Kidney (tissue), 14 donors: Measurements from ENCODE around the gene PAX5. TPM values are rescaled to one million over a fixed set of nuclear protein-coding genes. Genes with fewer than 3 reads are reported as not detected.

Experiments
- DNase-seq, 5 donors: peaks; one replicate each; pipeline ENCODE4 v3.0.0-alpha.2; 2013 to 2020
- FAIRE-seq: peaks from 2 replicates; lab custom pipeline; 2012; peaks lifted over from hg19 to GRCh38; lab: Jason Lieb, UNC
- H3K27ac ChIP-seq, 2 donors: one replicate each; pipeline ENCODE4 v1.7.0; 2013; ENCODE audit warnings: low read depth in 2 of 2, low read length in 2 of 2, inconsistent platforms in 1 of 2
- H3K27me3 ChIP-seq: one replicate; pipeline ENCODE4 v1.7.1; 2013; ENCODE audit warnings: low read length, inconsistent platforms; ENCODE audit not compliant: control insufficient read depth, insufficient read depth
- H3K36me3 ChIP-seq, 3 donors: one replicate each; pipeline versions ENCODE4 v1.7.0 to v1.7.1; 2013; ENCODE audit warnings: low read length in 3 of 3, control low read depth in 1 of 3, inconsistent platforms in 1 of 3; ENCODE audit not compliant: insufficient read depth in 3 of 3, control insufficient read depth in 2 of 3
- H3K4me1 ChIP-seq, 3 donors: one replicate each; pipeline versions ENCODE4 v1.7.0 to v1.7.1; 2013; ENCODE audit warnings: low read length in 3 of 3, inconsistent platforms in 1 of 3, low read depth in 1 of 3; ENCODE audit not compliant: control insufficient read depth in 2 of 3, insufficient read depth in 2 of 3
- H3K4me3 ChIP-seq, 3 donors: one replicate each; pipeline versions ENCODE4 v1.7.0 to v1.8.1; 2013; ENCODE audit warnings: low read length in 3 of 3, control low read depth in 1 of 3, inconsistent platforms in 1 of 3
- H3K9ac ChIP-seq, 3 donors: one replicate each; pipeline versions ENCODE4 v1.7.0 to v1.7.1; 2013; ENCODE audit warnings: low read length in 3 of 3, control low read depth in 1 of 3, inconsistent platforms in 1 of 3
- H3K9me3 ChIP-seq, 3 donors: one replicate each; pipeline versions ENCODE4 v1.7.0 to v1.7.1; 2013; ENCODE audit warnings: low read length in 3 of 3, control low read depth in 1 of 3, inconsistent platforms in 1 of 3; ENCODE audit not compliant: control insufficient read depth in 2 of 3, insufficient read depth in 1 of 3
- intact Hi-C: fragments of 100-400 bp; cut with DNase I; formaldehyde crosslinking; loops from one replicate; pipeline ENCODE4 v1.11.1; 2022
- polyA plus RNA-seq: library from polyadenylated mRNA; stranded (reverse); fragments of 350-450 nt; fragmentation: Illumina TruSeq; extraction: RNeasy Lipid Tissue Mini Kit (QIAGEN cat#74804); gene quantifications from one replicate; pipeline ENCODE4 v1.2.3, GENCODE V29; 2014; ENCODE audit warnings: low read depth, low replicate concordance; ENCODE audit not compliant: insufficient read depth
- total RNA-seq: library from RNA; stranded (reverse); fragmentation: NEBNext Ultra II Directional; extraction: Animal tissue kit (Norgen Biotek cat#: 25700); gene quantifications from one replicate; pipeline ENCODE4 v1.2.1, GENCODE V29; 2021
- TF ChIP-seq, protein P1 (sequence below): IDR thresholded peaks from 3 replicates; pipeline ENCODE4 v1.5.1; 2012; ENCODE audit warnings: mild to moderate bottlenecking, moderate library complexity, borderline replicate concordance; ENCODE audit not compliant: insufficient read depth; ENCODE audit errors: extremely low read depth
- donor health status: control.
- donor health status: control.
- donor health status: control.
- donor health status: control.
- donor health status: control.
- donor health status: DM: yes; HTN: yes; CAD: no.
- donor health status: Normal renal cell carcinoma (clear cell type).

Gene PAX5
- total and polyA plus RNA-seq, 2 donors from 2014 or later = 2.7 TPM; not detected in 1

DNA sequence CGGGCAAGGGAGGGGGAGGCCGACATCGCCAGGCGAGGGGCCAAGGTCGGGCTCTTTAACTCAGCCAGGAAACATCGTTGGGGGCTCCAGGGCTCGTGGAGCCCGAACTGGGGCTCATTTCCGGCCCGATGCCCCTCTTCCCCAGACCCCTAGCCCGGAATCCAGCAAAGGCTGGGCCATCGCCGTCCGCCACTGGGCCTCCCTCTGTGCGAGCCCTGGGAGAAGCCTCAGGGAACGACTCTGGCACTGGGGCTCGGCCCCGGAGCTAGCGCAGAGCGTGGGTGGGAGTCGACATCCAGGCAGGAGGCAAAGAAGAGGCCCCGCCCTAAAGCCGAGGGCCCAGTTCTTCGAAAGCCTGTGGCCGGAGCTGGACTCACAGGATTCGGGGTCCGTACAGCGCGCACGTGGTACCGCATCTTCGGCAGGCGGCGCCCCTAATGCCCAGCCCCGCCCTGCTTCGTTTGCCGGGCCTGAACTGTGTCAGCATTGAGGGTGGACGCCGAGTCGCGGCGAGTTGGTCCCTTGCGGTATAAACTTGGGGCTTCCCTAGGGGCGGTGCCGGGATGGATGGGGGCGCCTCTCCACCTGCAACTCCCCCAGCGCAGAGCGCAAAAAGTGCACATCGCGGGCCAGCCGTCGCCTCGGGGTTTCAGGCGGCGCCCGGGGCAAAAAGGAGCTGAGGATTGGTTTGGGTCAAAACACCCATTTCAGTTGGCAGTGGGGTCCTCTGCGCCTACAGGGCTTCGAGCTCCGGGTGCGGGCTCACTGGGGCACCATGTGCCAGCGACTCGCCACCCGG, 3.6 kb upstream of the PAX5 start:
- peak overlapping the region in 2 of 3 donors; percentile 70 to 72 for H3K4me3 ChIP-seq
- H3K9me3 ChIP-seq = peaks cover 0 to 4% (median 0%) of the 10 kb centered on the region in 3 donors
- H3K36me3 ChIP-seq = no peaks in the 10 kb centered on the region
- H3K4me1 ChIP-seq = peaks cover 0 to 7% (median 0%) of the 10 kb centered on the region in 3 donors
- no peak overlapping the region for H3K9ac ChIP-seq
- peaks cover 66% of the 10 kb centered on the region for H3K27me3 ChIP-seq
- TF ChIP-seq, protein P1, sequence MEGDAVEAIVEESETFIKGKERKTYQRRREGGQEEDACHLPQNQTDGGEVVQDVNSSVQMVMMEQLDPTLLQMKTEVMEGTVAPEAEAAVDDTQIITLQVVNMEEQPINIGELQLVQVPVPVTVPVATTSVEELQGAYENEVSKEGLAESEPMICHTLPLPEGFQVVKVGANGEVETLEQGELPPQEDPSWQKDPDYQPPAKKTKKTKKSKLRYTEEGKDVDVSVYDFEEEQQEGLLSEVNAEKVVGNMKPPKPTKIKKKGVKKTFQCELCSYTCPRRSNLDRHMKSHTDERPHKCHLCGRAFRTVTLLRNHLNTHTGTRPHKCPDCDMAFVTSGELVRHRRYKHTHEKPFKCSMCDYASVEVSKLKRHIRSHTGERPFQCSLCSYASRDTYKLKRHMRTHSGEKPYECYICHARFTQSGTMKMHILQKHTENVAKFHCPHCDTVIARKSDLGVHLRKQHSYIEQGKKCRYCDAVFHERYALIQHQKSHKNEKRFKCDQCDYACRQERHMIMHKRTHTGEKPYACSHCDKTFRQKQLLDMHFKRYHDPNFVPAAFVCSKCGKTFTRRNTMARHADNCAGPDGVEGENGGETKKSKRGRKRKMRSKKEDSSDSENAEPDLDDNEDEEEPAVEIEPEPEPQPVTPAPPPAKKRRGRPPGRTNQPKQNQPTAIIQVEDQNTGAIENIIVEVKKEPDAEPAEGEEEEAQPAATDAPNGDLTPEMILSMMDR = no peak
- intact Hi-C loops = no loop called here
- FAIRE-seq (no peak), DNase-seq (peak in 4 of 5 donors; percentile 26 to 58 (median 37))
- no peak overlapping the region for H3K27ac ChIP-seq

DNA sequence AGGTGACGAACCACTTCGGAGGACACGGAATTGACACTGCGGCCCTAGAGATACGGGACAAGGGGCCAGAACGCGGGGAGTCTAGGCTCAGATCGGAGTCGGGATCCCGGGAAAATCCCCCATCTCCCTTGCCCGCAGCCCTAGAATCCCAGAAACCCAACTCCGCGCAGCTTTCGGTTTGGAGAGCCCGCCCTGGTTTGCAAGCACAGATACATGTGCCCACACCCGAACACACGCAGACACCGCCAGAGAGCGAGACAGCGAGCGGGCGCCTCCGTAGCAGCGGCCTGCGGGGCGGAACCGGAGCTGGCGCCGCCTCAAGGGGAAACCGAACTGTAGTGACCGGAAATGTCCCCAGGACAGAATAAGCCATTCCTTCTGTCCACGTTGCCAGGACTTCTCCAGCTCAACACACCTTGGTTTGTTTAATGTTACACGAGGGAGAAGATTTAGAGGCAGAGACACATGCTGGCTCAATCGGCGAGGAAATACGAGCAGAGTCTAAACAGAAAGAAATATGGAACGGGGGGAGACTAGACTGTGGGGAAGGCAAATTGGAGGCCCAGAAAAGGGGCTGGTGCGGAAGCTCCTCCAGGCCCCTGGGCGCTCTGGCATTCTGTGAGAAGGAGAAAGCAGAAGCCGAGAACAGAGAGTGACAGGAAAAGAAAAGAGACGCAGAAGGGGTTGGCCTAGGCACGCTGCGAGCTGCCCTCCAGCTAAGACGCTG, 2.9 kb upstream of the PAX5 start:
- Histone ChIP-seq H3K36me3 (no peaks in the 10 kb centered on the region), H3K4me3 (peak overlapping the region; percentile 53 to 72 (median 70)), H3K4me1 (peaks cover 0 to 7% (median 0%) of the 10 kb centered on the region in 3 donors), H3K27ac (no peak overlapping the region), H3K27me3 (peaks cover 73% of the 10 kb centered on the region), H3K9me3 (peaks cover 0 to 4% (median 0%) of the 10 kb centered on the region in 3 donors), H3K9ac (peak overlapping the region in 2 of 3 donors; percentile 4 to 12)
- TF ChIP-seq, protein P1 = no peak
- DNase-seq = peak in 4 of 5 donors; percentile 39 to 65 (median 58)
- intact Hi-C loops = no loop called here
- no peak for FAIRE-seq

GRCh38 chr9:37036371-37036775, 2.3 kb upstream of the PAX5 start:
- no peak overlapping the region for H3K9ac ChIP-seq
- DNase-seq (peak; percentile 42 to 81 (median 50)), FAIRE-seq (no peak)
- H3K27ac ChIP-seq = no peak overlapping the region
- peak overlapping the region in 2 of 3 donors; percentile 70 to 72 for H3K4me3 ChIP-seq
- TF ChIP-seq, protein P1 = no peak
- H3K36me3 ChIP-seq = no peaks in the 10 kb centered on the region
- H3K9me3 ChIP-seq = peaks cover 0 to 4% (median 0%) of the 10 kb centered on the region in 3 donors
- intact Hi-C loops = no loop called here
- peaks cover 0 to 7% (median 0%) of the 10 kb centered on the region in 3 donors for H3K4me1 ChIP-seq
- peaks cover 79% of the 10 kb centered on the region for H3K27me3 ChIP-seq
